ENCODE results near the gene MAPK10.

DNA sequence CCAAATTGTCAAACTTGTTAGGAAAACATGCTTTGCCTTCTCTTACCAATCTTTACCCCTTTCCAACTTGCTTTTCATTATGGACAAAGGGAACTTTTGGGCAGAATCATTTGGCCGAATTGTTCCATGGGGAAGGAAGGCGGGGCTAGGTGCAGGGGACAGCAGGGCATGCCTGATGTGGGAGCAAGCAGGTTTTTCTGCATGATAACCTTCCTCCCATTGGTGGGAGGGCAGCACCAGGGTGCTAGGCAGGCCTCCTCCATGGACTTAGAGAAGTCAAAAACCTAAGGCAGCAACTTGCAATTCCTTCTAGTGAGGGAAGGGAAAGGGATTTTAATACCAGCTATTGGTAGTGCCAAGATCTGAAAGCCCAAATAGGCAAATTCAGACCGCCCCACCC lies 260.5 kb downstream of the MAPK10 start:
- TF ChIP-seq, protein P1, sequence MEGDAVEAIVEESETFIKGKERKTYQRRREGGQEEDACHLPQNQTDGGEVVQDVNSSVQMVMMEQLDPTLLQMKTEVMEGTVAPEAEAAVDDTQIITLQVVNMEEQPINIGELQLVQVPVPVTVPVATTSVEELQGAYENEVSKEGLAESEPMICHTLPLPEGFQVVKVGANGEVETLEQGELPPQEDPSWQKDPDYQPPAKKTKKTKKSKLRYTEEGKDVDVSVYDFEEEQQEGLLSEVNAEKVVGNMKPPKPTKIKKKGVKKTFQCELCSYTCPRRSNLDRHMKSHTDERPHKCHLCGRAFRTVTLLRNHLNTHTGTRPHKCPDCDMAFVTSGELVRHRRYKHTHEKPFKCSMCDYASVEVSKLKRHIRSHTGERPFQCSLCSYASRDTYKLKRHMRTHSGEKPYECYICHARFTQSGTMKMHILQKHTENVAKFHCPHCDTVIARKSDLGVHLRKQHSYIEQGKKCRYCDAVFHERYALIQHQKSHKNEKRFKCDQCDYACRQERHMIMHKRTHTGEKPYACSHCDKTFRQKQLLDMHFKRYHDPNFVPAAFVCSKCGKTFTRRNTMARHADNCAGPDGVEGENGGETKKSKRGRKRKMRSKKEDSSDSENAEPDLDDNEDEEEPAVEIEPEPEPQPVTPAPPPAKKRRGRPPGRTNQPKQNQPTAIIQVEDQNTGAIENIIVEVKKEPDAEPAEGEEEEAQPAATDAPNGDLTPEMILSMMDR (conservative IDR thresholded peaks at IDR 0.05), result no peak
- TF ChIP-seq ZFX (IDR thresholded peaks at IDR 0.05), result no peak

Measured in C4-2B (cell line).